SH-SY5Y (cell line): ENCODE data around the gene SLC32A1.

Experiments
- GATA2 ChIP-seq: IDR thresholded peaks from 2 replicates; pipeline ENCODE4 v1.6.1; 2011; ENCODE audit warnings: mild to moderate bottlenecking, low read depth, low read length
- GATA3 ChIP-seq: IDR thresholded peaks from 2 replicates; pipeline ENCODE4 v1.6.1; 2011; ENCODE audit warnings: low read depth, mild to moderate bottlenecking, low read length, moderate library complexity

DNA sequence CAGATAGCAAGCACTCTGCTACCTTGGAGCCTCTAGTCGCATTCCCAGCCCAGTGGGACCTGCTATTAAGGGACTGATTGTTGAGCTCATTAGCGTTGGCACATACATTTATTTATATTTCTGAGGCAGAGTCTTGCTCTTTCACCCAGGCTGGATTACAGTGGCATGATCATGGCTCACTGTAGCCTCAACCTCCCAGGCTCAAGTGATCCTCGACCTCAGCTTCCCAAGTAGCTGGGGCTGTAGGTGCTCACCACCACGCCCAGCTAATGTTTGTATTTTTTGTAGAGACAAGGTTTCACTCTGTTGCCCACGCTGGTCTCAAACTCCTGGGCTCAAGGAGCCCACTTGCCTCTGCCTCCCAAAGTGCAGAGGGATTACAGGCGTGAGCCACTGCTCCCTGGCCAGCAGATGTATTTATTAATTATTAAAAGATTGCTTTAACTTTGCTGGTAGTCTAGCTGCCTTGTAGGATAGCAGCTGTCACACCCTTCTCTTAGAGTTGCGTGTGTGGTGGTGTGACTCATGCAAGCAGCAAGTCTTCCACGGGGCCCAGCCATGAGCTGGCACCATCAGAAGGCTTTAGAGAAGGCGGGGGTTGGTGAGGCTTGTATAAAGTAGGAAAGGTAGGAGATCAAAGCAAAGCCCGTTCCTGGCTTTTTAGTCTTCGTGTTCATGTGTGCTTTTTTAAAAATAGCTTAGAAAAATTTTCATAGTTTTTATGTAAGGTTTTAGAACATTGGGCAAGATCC lies 40.5 kb downstream of the SLC32A1 start:
- no peak for TF ChIP-seq GATA2
- TF ChIP-seq GATA3 = no peak
